ENCODE measurements around the gene HNRNPA1L2.
"Not testable (repeated sequence)": the region's sequence is repeated elsewhere in the genome, so short reads cannot be mapped to it uniquely, and the experiment has no call there.

The HNRNPA1L2 gene

GRCh38 chr13:52642131-52642530, at the start of gene HNRNPA1L2:
Gene HNRNPA1L2, plus strand, starts transcription at chr13:52642431. Its CDS starts 62 bp downstream, at chr13:52642493.
- no peak for DNase-seq (ENCODE audit: low spot score)

- not testable (repeated sequence) for DNase-seq (ENCODE audit: low spot score)
Measured at GRCh38 chr13:52593175-52593574, 49.1 kb upstream of the HNRNPA1L2 start.

GRCh38 chr13:52593812-52594211, 48.4 kb upstream of the HNRNPA1L2 start:
- DNase-seq (ENCODE audit: low spot score): not testable (repeated sequence)

- not testable (repeated sequence) for DNase-seq (ENCODE audit: low spot score)
Measured at GRCh38 chr13:52594295-52594694, 47.9 kb upstream of the HNRNPA1L2 start.

GRCh38 chr13:52597676-52598075, 44.6 kb upstream of the HNRNPA1L2 start:
- no peak for DNase-seq (ENCODE audit: low spot score)

GRCh38 chr13:52599037-52599847, 43.0 kb upstream of the HNRNPA1L2 start:
- peak; percentile 41 for DNase-seq (ENCODE audit: low spot score)

- DNase-seq (ENCODE audit: low spot score): peak; percentile 12
Measured at GRCh38 chr13:52599848-52600603, 42.2 kb upstream of the HNRNPA1L2 start.

- DNase-seq (ENCODE audit: low spot score): peak; percentile 5
Measured at GRCh38 chr13:52600666-52601065, 41.6 kb upstream of the HNRNPA1L2 start.

GRCh38 chr13:52603316-52603715, 38.9 kb upstream of the HNRNPA1L2 start:
- not testable (repeated sequence) for DNase-seq (ENCODE audit: low spot score)

GRCh38 chr13:52606126-52606525, 36.1 kb upstream of the HNRNPA1L2 start:
- DNase-seq (ENCODE audit: low spot score): not testable (repeated sequence)

- DNase-seq (ENCODE audit: low spot score): not testable (repeated sequence)
Measured at GRCh38 chr13:52606795-52607194, 35.4 kb upstream of the HNRNPA1L2 start.

GRCh38 chr13:52608184-52608583, 34.0 kb upstream of the HNRNPA1L2 start:
- not testable (repeated sequence) for DNase-seq (ENCODE audit: low spot score)

GRCh38 chr13:52609013-52609606, 33.1 kb upstream of the HNRNPA1L2 start:
- peak; percentile 40 for DNase-seq (ENCODE audit: low spot score)

GRCh38 chr13:52610158-52610557, 32.1 kb upstream of the HNRNPA1L2 start:
- DNase-seq (ENCODE audit: low spot score): not testable (repeated sequence)

GRCh38 chr13:52615134-52615801, 27.0 kb upstream of the HNRNPA1L2 start:
- no peak for DNase-seq (ENCODE audit: low spot score)

GRCh38 chr13:52615812-52616211, 26.4 kb upstream of the HNRNPA1L2 start:
- peak; percentile 5 for DNase-seq (ENCODE audit: low spot score)

- peak; percentile 92 for DNase-seq (ENCODE audit: low spot score)
Measured at GRCh38 chr13:52617070-52618060, 24.9 kb upstream of the HNRNPA1L2 start.

GRCh38 chr13:52631083-52631690, 11.0 kb upstream of the HNRNPA1L2 start:
- DNase-seq (ENCODE audit: low spot score): not testable (repeated sequence)

- DNase-seq (ENCODE audit: low spot score): no peak
Measured at GRCh38 chr13:52638666-52639328, 3.4 kb upstream of the HNRNPA1L2 start.

- no peak for DNase-seq (ENCODE audit: low spot score)
Measured at GRCh38 chr13:52644108-52644507, 1.9 kb downstream of the HNRNPA1L2 start.

All from AG08395 (cell line).